K562 (cell line): ENCODE data around the gene DDR2. TPM values are rescaled to one million over a fixed set of nuclear protein-coding genes. Genes with fewer than 3 reads are reported as not detected.

Experiments
- CUX1 ChIP-seq: fragments of 200-800 bp; sonication (Bioruptor generic); IDR thresholded peaks from 2 replicates; pipeline ENCODE4 v1.6.1; 2016; ENCODE audit warnings: missing genetic modification characterization, missing compliant biosample characterization
- polyA plus RNA-seq, 8 experiments: library from polyadenylated mRNA; depleted of rRNA in 4 of 8; stranded (reverse) in 5 of 8; unstranded in 3 of 8; fragments of >200 nt; fragmentation: Nextera tagmentation in 2 of 8; fragmentation: Illumina TruSeq in 1 of 8; extraction: Ambion mirVana in 2 of 8; extraction: Trizol in 1 of 8; gene quantifications; 2 replicates each; pipeline versions ENCODE4 v1.2.1 to v1.2.3, GENCODE V29; 2011 to 2014; ENCODE audit warnings: inconsistent platforms in 1 of 8, missing spikeins in 1 of 8
- total RNA-seq, 7 experiments: library from RNA; depleted of rRNA in 6 of 7; stranded (reverse); fragments of >200 nt in 6 of 7; fragmentation: Illumina TruSeq in 2 of 7; extraction: Trizol in 2 of 7; gene quantifications; 2 replicates each; pipeline versions ENCODE4 v1.2.1 to v1.2.3, GENCODE V29; 2011 to 2021; ENCODE audit warnings: low replicate concordance in 1 of 7
- TF ChIP-seq, protein P1 (sequence below), 3 experiments: IDR thresholded peaks in 2 of 3; conservative IDR thresholded peaks in 1 of 3; 2 replicates each; pipeline ENCODE4 v1.5.1; 2011 to 2012; ENCODE audit warnings: low read length in 3 of 3, mild to moderate bottlenecking in 3 of 3, control low read depth in 2 of 3, improper control_type of control experiment in 1 of 3, inconsistent platforms in 1 of 3, low read depth in 1 of 3, mixed read lengths in 1 of 3, moderate library complexity in 1 of 3; ENCODE audit not compliant: insufficient read depth in 2 of 3

DDR2 gene
- total and polyA plus RNA-seq, 9 of the 15 experiments (the other 6 are each of a cell fraction or from before 2014, with no cell fraction given): 0.36 to 2.0 (median 1.1) TPM

- TF ChIP-seq, protein P1, sequence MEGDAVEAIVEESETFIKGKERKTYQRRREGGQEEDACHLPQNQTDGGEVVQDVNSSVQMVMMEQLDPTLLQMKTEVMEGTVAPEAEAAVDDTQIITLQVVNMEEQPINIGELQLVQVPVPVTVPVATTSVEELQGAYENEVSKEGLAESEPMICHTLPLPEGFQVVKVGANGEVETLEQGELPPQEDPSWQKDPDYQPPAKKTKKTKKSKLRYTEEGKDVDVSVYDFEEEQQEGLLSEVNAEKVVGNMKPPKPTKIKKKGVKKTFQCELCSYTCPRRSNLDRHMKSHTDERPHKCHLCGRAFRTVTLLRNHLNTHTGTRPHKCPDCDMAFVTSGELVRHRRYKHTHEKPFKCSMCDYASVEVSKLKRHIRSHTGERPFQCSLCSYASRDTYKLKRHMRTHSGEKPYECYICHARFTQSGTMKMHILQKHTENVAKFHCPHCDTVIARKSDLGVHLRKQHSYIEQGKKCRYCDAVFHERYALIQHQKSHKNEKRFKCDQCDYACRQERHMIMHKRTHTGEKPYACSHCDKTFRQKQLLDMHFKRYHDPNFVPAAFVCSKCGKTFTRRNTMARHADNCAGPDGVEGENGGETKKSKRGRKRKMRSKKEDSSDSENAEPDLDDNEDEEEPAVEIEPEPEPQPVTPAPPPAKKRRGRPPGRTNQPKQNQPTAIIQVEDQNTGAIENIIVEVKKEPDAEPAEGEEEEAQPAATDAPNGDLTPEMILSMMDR (IDR thresholded peaks at IDR 0.05 in 2 of 3, conservative IDR thresholded peaks at IDR 0.05 in 1 of 3; ENCODE audit: insufficient read depth in 2 of 3, low read depth in 1 of 3, low read length in 3 of 3): peak in 1 of 3 experiments; percentile 28; a peak in 2 of 6 replicates
- TF ChIP-seq CUX1: no peak
Observed at GRCh38 chr1:162677607-162678371, 45.5 kb downstream of the DDR2 start (continued).
